Stimulated activated CD4-positive, alpha-beta T cell treated with anti-CD3 and anti-CD28 coated beads, Interleukin-4, amount 100 ng/mL, for 1 hour (primary cell): Measurements from ENCODE around the gene PAQR8.
A peak's percentile ranks its signal among the peaks of the same experiment; 100 is the strongest.
"Not testable (repeated sequence)": the region's sequence is repeated elsewhere in the genome, so short reads cannot be mapped to it uniquely, and the experiment has no call there.

Experiments used
- DNase-seq: peaks from one replicate; pipeline ENCODE4 v3.0.0-alpha.2; 2020

PAQR8 gene

GRCh38 chr6:52377538-52378221, 15.7 kb downstream of the PAQR8 start:
- no peak for DNase-seq

GRCh38 chr6:52381249-52381648, 19.3 kb downstream of the PAQR8 start:
- DNase-seq: no peak

GRCh38 chr6:52384145-52384766, 22.3 kb downstream of the PAQR8 start:
- DNase-seq: no peak

GRCh38 chr6:52385074-52385473, 23.1 kb downstream of the PAQR8 start:
- DNase-seq: no peak

- not testable (repeated sequence) for DNase-seq
Observed at GRCh38 chr6:52388119-52388518, 26.2 kb downstream of the PAQR8 start.

GRCh38 chr6:52388790-52389189, 26.8 kb downstream of the PAQR8 start:
- DNase-seq: no peak

GRCh38 chr6:52389264-52389625, 27.3 kb downstream of the PAQR8 start:
- DNase-seq: no peak

GRCh38 chr6:52389626-52390360, 27.8 kb downstream of the PAQR8 start:
- peak; percentile 37 for DNase-seq

- DNase-seq: no peak
Observed at GRCh38 chr6:52390361-52390727, 28.4 kb downstream of the PAQR8 start.

GRCh38 chr6:52391599-52391998, 29.6 kb downstream of the PAQR8 start:
- no peak for DNase-seq

GRCh38 chr6:52392944-52393343, 31.0 kb downstream of the PAQR8 start:
- no peak for DNase-seq

GRCh38 chr6:52393780-52394179, 31.8 kb downstream of the PAQR8 start:
- DNase-seq: no peak

GRCh38 chr6:52394251-52394666, 32.3 kb downstream of the PAQR8 start:
- DNase-seq: no peak

- DNase-seq: no peak
Observed at GRCh38 chr6:52395969-52396368, 34.0 kb downstream of the PAQR8 start.

- DNase-seq: no peak
Observed at GRCh38 chr6:52399511-52400312, 37.8 kb downstream of the PAQR8 start.

GRCh38 chr6:52400313-52401041, 38.5 kb downstream of the PAQR8 start:
- no peak for DNase-seq

- no peak for DNase-seq
Observed at GRCh38 chr6:52403086-52403485, 41.1 kb downstream of the PAQR8 start.

- no peak for DNase-seq
Observed at GRCh38 chr6:52403627-52404026, 41.7 kb downstream of the PAQR8 start.

GRCh38 chr6:52405243-52405642, 43.3 kb downstream of the PAQR8 start:
- DNase-seq: no peak

- no peak for DNase-seq
Observed at GRCh38 chr6:52407467-52407866, 45.5 kb downstream of the PAQR8 start.

GRCh38 chr6:52409499-52409898, 47.5 kb downstream of the PAQR8 start:
- no peak for DNase-seq

- no peak for DNase-seq
Observed at GRCh38 chr6:52410979-52411378, 49.0 kb downstream of the PAQR8 start.

- DNase-seq: no peak
Observed at GRCh38 chr6:52411911-52412310, 50.0 kb downstream of the PAQR8 start.
